Small intestine (tissue), 7 donors: ENCODE results near the gene MYRF. TPM values are rescaled to one million over a fixed set of nuclear protein-coding genes. Genes with fewer than 3 reads are reported as not detected.

Source experiments
- DNase-seq, 2 donors: peaks; one replicate each; pipeline versions ENCODE4 v3.0.0 to v3.0.0-alpha.2; 2013
- FAIRE-seq: peaks from 2 replicates; lab custom pipeline; 2012; peaks lifted over from hg19 to GRCh38; lab: Jason Lieb, UNC
- H3K27ac ChIP-seq, 3 donors: one replicate each; pipeline ENCODE4 v1.5.1; 2013; ENCODE audit warnings: low read length in 2 of 3, mild to moderate bottlenecking in 2 of 3, control low read depth in 1 of 3, inconsistent platforms in 1 of 3, low read depth in 1 of 3, moderate library complexity in 1 of 3
- H3K27me3 ChIP-seq, 3 donors: one replicate each; pipeline ENCODE4 v1.6.1; 2013; ENCODE audit warnings: low read length in 3 of 3, inconsistent platforms in 1 of 3; ENCODE audit not compliant: control insufficient read depth in 3 of 3, insufficient read depth in 3 of 3
- H3K36me3 ChIP-seq, 3 donors: one replicate each; pipeline ENCODE4 v1.6.1; 2013; ENCODE audit warnings: low read length in 3 of 3, inconsistent platforms in 1 of 3, low read depth in 1 of 3, mild to moderate bottlenecking in 1 of 3, moderate library complexity in 1 of 3; ENCODE audit not compliant: control insufficient read depth in 3 of 3, insufficient read depth in 2 of 3
- H3K4me1 ChIP-seq, 3 donors: one replicate each; pipeline ENCODE4 v1.6.1; 2013; ENCODE audit warnings: low read length in 2 of 3, inconsistent platforms in 1 of 3, low read depth in 1 of 3, mild to moderate bottlenecking in 1 of 3, moderate library complexity in 1 of 3; ENCODE audit not compliant: control insufficient read depth in 3 of 3, insufficient read depth in 2 of 3
- H3K4me3 ChIP-seq, 3 donors: one replicate each; pipeline ENCODE4 v1.5.1; 2013; ENCODE audit warnings: low read length in 3 of 3, control low read depth in 1 of 3, inconsistent platforms in 1 of 3, low read depth in 1 of 3, mild to moderate bottlenecking in 1 of 3, moderate library complexity in 1 of 3
- H3K9me3 ChIP-seq, 2 donors: one replicate each; pipeline ENCODE4 v1.6.1; 2013; ENCODE audit warnings: low read depth in 1 of 2, low read length in 1 of 2; ENCODE audit not compliant: control insufficient read depth in 2 of 2, insufficient read depth in 1 of 2
- WGBS, 3 donors: extraction: QIAGEN DNeasy Blood & Tissue Kit; methylation state at CpG; one replicate each; pipeline ENCODE4 v1.1.7; 2013; 5-methylcytosine and 5-hydroxymethylcytosine counted together
- polyA plus RNA-seq, 4 donors: library from polyadenylated mRNA; stranded (reverse) in 3 of 4; unstranded in 1 of 4; fragments of 200-250 nt in 3 of 4; fragments of 120-200 nt in 1 of 4; gene quantifications; one replicate each; pipeline versions ENCODE4 v1.2.1 to v1.2.3, GENCODE V29; 2013
- donor health status: healthy with polysubstance abuse.
- donor health status: control.
- donor health status: control.
- donor health status: Bipolar disorder and iron deficiency.
- donor health status: healthy.

The MYRF gene
- polyA plus RNA-seq, 4 donors = 19.9 to 48.1 (median 22.3) TPM

DNA sequence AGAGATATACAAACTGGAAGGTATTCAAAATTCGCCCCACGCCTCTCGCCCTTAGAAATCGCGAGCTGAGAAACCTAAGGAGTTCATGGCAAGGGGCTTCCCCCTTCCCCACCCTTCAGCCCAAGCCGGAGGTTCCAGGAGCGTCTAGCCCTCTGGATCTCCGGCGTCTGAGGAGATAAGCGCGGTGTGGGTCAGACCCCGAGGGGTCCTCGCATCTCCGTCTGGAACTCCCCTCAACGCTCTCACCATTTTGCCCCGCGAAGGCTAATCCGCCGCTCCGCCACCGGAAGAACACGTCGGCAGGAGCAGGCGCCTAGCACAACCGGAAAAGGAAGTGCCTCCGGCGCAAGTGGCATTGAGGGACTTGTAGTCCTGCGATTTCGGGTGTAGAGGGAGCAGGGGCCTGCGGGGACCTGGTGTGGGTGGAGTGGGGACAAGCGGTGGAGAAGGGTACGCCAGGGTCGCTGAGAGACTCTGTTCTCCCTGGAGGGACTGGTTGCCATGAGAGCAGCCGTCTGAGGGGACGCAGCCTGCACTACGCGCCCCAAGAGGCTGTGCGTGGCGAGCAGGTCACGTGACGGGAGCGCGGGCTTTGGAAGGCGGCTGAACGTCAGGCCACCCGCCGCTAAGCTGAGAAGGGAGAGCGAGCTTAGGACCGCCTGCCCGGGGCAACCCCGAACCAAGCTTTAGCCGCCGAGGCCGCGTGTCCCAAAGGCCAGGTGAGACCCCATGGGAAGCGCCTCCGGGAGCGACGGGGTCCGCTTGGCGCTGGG, 40.1 kb downstream of the MYRF start, which contains the start of the genes FEN1 and TMEM258:
Gene FEN1, plus strand, starts transcription at position 602 of the 773 bp plus-strand sequence. CDS start 2,451 bp downstream, outside the sequence.
Gene TMEM258, minus strand, starts transcription at position 290 of the 773 bp plus-strand sequence. Its CDS starts 41 bp downstream, at position 249.
- DNase-seq (peak; percentile 92 to 97), FAIRE-seq (no peak)
- Histone ChIP-seq H3K36me3 (peaks cover 2 to 48% (median 5%) of the 10 kb centered on the region in 3 donors), H3K4me1 (peaks cover 0 to 17% (median 0%) of the 10 kb centered on the region in 3 donors), H3K27me3 (no peaks in the 10 kb centered on the region), H3K9me3 (no peaks in the 10 kb centered on the region), H3K27ac (peak within 1 kb of the TSS; percentile 72 to 99 (median 96)), H3K4me3 (peak within 1 kb of the TSS; percentile 56 to 81 (median 80))
- 0% methylated on average over 53 to 61 of the region's 61 CpGs for WGBS, 3 donors

DNA sequence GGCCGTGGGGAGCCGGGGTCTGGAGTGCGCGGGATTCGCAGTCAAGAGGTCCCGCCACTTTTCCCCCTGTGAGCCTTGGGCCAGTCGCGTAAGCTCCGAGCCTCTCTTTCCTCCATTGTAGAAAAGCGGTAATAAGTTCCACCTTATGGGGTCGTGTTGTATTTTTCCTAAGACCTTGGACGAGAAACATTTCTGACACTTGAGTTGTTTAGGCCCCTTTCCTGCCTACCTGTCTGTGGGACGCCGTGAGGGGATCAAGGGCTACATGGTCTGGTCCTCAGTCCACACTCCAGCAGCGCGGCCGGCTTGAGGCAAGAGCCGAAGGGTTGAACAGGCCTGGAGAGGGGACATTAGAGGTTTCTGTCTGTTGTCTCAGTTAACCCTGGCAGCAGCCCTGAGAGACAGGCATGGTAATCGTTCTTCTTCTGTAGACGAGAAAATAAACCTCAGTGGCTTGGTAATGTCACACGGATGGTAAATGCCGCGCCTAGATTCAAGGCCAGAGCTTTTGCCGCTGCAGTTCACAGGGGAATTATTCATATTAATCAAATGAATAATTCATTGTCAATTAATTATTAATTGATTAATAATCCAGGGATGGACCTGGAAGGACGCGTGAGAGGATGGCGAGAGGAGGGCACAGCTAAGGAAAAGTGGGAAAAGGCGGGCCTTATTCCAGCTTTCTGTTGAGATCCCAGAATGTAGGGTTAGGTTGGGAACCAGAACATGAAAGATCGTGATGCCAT, 40.8 kb downstream of the MYRF start:
- Histone ChIP-seq H3K36me3 (peaks cover 2 to 43% (median 4%) of the 10 kb centered on the region in 3 donors), H3K27me3 (no peaks in the 10 kb centered on the region), H3K4me1 (peaks cover 0 to 18% (median 0%) of the 10 kb centered on the region in 3 donors), H3K27ac (peak overlapping the region in 2 of 3 donors; percentile 96 to 99), H3K9me3 (no peaks in the 10 kb centered on the region), H3K4me3 (peak overlapping the region; percentile 56 to 81 (median 80))
- FAIRE-seq (no peak), DNase-seq (no peak)
- WGBS, 3 donors = 2 to 3% (median 3%) methylated on average over 29 of the region's 29 CpGs

DNA sequence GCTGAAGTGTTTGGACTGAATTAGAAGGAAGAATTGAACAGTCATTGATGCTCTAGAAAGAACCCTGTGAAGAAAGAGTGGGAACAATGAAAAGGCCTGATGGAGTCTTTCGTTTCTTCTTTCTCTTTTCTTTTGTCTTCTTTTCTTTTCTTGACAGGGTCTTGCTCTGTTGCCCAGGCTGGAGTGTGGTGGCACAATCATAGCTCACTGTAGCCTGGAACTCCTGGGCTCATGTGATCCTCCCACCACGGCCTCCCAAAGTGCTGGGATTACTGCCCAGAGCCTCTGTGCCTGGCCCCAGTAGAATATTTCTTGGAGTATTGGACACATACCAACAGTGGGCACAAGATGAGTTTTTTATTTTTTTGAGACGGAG, 41.4 kb downstream of the MYRF start:
- Histone ChIP-seq H3K27ac (no peak overlapping the region), H3K36me3 (peaks cover 0 to 38% (median 2%) of the 10 kb centered on the region in 3 donors), H3K4me3 (peak overlapping the region in 1 of 3 donors; percentile 80), H3K4me1 (peaks cover 0 to 18% (median 0%) of the 10 kb centered on the region in 3 donors), H3K27me3 (no peaks in the 10 kb centered on the region), H3K9me3 (no peaks in the 10 kb centered on the region)
- no peak for FAIRE-seq
- 31 to 56% (median 44%) methylated on average over 3 of the region's 3 CpGs for WGBS, 3 donors
- no peak for DNase-seq

DNA sequence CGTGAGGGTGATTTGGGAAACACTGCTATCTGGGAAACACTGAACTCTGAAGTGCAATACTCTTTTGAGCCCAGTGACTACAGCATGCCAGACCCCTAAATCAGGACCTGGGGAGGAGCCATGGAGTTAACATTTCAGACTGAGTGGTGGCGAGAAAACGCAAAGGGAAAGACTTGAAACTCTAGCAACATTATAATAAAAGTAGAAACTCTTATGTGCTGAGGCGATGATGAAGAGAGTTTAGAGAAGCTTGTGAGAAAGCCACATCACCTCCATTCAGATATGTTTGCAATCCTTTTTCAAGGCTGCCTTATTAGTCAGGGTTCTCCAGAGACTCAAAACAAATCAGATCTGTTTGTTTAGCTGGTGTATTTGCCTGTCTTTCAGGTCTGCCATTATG, 42.1 kb downstream of the MYRF start:
- no peak for DNase-seq
- H3K4me3 ChIP-seq = no peak overlapping the region
- no peak for FAIRE-seq
- H3K27ac ChIP-seq = no peak overlapping the region
- H3K4me1 ChIP-seq = peaks cover 0 to 18% (median 0%) of the 10 kb centered on the region in 3 donors
- 86 to 89% (median 86%) methylated on average over 4 of the region's 4 CpGs for WGBS, 3 donors
- no peaks in the 10 kb centered on the region for H3K27me3 ChIP-seq
- H3K36me3 ChIP-seq = peaks cover 0 to 30% (median under 1%) of the 10 kb centered on the region in 3 donors
- H3K9me3 ChIP-seq = no peaks in the 10 kb centered on the region

DNA sequence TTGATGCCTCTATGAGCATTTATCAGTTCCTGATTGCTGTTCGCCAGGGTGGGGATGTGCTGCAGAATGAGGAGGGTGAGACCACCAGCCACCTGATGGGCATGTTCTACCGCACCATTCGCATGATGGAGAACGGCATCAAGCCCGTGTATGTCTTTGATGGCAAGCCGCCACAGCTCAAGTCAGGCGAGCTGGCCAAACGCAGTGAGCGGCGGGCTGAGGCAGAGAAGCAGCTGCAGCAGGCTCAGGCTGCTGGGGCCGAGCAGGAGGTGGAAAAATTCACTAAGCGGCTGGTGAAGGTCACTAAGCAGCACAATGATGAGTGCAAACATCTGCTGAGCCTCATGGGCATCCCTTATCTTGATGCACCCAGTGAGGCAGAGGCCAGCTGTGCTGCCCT, 43.0 kb downstream of the MYRF start:
- DNase-seq = no peak
- 84 to 87% (median 85%) methylated on average over 12 of the region's 12 CpGs for WGBS, 3 donors
- peaks cover 0 to 23% (median 0%) of the 10 kb centered on the region in 3 donors for H3K36me3 ChIP-seq
- peaks cover 0 to 18% (median 0%) of the 10 kb centered on the region in 3 donors for H3K4me1 ChIP-seq
- H3K4me3 ChIP-seq = no peak overlapping the region
- H3K9me3 ChIP-seq = no peaks in the 10 kb centered on the region
- H3K27ac ChIP-seq = no peak overlapping the region
- FAIRE-seq = no peak
- H3K27me3 ChIP-seq = no peaks in the 10 kb centered on the region

DNA sequence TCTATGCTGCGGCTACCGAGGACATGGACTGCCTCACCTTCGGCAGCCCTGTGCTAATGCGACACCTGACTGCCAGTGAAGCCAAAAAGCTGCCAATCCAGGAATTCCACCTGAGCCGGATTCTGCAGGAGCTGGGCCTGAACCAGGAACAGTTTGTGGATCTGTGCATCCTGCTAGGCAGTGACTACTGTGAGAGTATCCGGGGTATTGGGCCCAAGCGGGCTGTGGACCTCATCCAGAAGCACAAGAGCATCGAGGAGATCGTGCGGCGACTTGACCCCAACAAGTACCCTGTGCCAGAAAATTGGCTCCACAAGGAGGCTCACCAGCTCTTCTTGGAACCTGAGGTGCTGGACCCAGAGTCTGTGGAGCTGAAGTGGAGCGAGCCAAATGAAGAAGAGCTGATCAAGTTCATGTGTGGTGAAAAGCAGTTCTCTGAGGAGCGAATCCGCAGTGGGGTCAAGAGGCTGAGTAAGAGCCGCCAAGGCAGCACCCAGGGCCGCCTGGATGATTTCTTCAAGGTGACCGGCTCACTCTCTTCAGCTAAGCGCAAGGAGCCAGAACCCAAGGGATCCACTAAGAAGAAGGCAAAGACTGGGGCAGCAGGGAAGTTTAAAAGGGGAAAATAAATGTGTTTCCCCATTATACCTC, 43.6 kb downstream of the MYRF start:
- Histone ChIP-seq H3K27ac (no peak overlapping the region), H3K27me3 (no peaks in the 10 kb centered on the region), H3K9me3 (no peaks in the 10 kb centered on the region)

DNA sequence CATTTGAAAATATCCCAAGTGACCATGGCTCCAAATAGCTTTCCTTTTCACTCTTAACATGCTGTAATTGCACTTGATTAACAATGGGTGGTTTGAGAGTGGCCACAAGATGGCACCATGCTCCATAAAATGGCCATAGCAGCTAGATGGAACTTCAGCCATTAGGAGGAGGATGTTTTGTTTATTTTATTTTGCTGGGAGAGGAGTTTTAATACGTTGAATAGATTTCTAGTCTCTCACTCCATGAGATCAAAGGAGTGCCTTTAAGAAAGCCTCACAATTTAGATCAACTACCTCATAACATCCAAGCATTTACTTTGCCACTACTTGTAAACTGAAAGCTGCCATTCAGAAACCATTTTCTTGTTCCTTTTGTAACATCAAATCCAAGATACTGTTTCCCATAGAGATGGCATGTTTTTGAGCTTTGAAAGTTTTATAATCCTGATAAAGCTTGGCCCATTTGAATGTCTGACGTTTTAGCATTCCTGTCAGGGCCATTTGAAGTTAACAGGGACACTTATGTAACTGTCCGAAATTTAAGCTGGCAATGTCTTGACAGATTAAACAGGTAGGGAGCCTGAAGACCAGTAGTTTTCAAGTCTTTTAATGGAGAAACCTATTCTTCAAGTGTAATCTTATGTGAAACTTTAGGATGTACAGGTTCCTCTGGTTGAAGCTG, 45.0 kb downstream of the MYRF start:
- no peak overlapping the region for H3K4me3 ChIP-seq
- DNase-seq = peak; percentile 84 to 88
- H3K4me1 ChIP-seq = peaks cover 0 to 12% (median 0%) of the 10 kb centered on the region in 3 donors
- H3K27me3 ChIP-seq = no peaks in the 10 kb centered on the region
- WGBS, 3 donors = 41 to 43% (median 42%) methylated on average over 3 of the region's 3 CpGs
- FAIRE-seq = no peak
- H3K9me3 ChIP-seq = no peaks in the 10 kb centered on the region
- no peak overlapping the region for H3K27ac ChIP-seq
- peaks cover 0 to 23% (median 0%) of the 10 kb centered on the region in 3 donors for H3K36me3 ChIP-seq

More for the DNA sequence above, 43.6 kb downstream of the MYRF start:
- DNase-seq (no peak), FAIRE-seq (no peak)
- peaks cover 0 to 20% (median 0%) of the 10 kb centered on the region in 3 donors for H3K36me3 ChIP-seq
- H3K4me3 ChIP-seq = no peak overlapping the region
- H3K4me1 ChIP-seq = peaks cover 0 to 18% (median 0%) of the 10 kb centered on the region in 3 donors
- WGBS, 3 donors = 91 to 96% (median 92%) methylated on average over 18 of the region's 18 CpGs
